ENCODE data around the gene CCNB2. TPM values are rescaled to one million over a fixed set of nuclear protein-coding genes. Genes with fewer than 3 reads are reported as not detected.

The CCNB2 gene
- total RNA-seq, 1 experiment from 2014 or later, result 86.4 TPM

DNA sequence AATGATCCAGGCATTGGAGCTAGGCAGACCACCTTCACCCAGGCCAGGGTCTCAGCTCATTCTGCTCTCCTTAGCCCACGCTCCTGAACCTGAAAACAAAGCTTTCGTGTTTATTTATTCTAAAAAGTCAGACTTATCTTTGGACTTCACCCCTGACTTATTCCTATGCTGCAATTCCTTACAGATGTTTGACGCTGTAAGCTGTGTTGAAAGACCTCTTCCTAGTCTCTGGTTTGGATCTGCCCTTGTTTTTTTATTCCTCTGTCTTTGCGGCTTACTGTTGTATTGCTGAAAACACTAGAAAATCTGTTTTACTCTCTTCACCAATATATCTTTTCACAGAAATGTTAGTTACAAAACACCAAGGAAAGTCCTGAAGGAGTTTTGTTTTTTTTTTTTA is 61.2 kb downstream of the CCNB2 start:
- CTCF ChIA-PET, result no interaction called here
- TF ChIP-seq, protein P1, sequence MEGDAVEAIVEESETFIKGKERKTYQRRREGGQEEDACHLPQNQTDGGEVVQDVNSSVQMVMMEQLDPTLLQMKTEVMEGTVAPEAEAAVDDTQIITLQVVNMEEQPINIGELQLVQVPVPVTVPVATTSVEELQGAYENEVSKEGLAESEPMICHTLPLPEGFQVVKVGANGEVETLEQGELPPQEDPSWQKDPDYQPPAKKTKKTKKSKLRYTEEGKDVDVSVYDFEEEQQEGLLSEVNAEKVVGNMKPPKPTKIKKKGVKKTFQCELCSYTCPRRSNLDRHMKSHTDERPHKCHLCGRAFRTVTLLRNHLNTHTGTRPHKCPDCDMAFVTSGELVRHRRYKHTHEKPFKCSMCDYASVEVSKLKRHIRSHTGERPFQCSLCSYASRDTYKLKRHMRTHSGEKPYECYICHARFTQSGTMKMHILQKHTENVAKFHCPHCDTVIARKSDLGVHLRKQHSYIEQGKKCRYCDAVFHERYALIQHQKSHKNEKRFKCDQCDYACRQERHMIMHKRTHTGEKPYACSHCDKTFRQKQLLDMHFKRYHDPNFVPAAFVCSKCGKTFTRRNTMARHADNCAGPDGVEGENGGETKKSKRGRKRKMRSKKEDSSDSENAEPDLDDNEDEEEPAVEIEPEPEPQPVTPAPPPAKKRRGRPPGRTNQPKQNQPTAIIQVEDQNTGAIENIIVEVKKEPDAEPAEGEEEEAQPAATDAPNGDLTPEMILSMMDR (IDR thresholded peaks at IDR 0.05; ENCODE audit: unreplicated experiment), result no peak
- BruUV-seq (replicated peaks), result no TSS peak
- Mint-ChIP-seq H3K27me3 (ENCODE audit: unreplicated experiment) (no peaks in the 10 kb centered on the region), H3K4me1 (ENCODE audit: low read depth, unreplicated experiment) (peaks cover 25% of the 10 kb centered on the region), H3K27ac (ENCODE audit: unreplicated experiment) (peak overlapping the region; percentile 2), H3K9me3 (ENCODE audit: low read depth, unreplicated experiment) (no peaks in the 10 kb centered on the region), H3K4me3 (ENCODE audit: low read depth, unreplicated experiment) (no peak overlapping the region), H3K36me3 (ENCODE audit: insufficient read depth, unreplicated experiment) (peaks cover 98% of the 10 kb centered on the region)
- intact Hi-C loops (cut with micrococcal nuclease; ENCODE audit: unreplicated experiment), result no loop called here
- no peak for DNase-seq

DNA sequence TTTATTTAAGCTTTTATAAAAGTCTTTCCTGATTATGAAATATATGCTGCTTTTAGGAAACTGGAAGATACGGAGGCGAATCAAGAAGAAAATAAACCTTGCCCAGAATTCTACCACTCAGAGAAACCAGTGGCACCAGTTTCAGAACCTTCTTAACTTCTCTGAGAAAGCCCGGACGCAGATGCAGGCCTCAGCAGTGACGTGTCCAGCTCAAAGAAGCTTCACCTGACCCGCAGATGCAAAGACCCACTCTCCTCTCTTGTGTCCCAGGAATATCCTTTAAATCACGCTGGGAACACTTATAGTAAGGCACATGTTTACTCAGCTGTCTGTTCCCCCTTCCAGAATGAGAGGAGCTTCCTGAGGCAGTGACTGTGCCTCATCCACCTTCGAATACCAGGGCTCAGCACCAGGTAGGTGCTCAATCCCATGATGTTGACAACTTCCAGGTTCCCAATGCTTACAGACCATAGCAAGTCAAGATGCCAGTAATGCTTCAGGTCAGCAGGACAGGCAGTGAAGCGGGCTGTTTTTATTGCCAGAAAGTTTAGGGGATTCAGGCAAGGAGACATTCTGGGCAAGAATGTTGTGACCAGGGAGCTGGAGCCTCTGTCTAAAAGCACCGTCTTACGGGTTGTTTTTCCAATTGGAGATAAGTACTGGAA is 61.8 kb downstream of the CCNB2 start:
- peaks cover 25% of the 10 kb centered on the region for H3K4me1 Mint-ChIP-seq (ENCODE audit: low read depth, unreplicated experiment)
- no peaks in the 10 kb centered on the region for H3K27me3 Mint-ChIP-seq (ENCODE audit: unreplicated experiment)
- intact Hi-C loops (cut with micrococcal nuclease; ENCODE audit: unreplicated experiment), result no loop called here
- no peaks in the 10 kb centered on the region for H3K9me3 Mint-ChIP-seq (ENCODE audit: low read depth, unreplicated experiment)
- TF ChIP-seq, protein P1 (IDR thresholded peaks at IDR 0.05; ENCODE audit: unreplicated experiment), result no peak
- BruUV-seq (replicated peaks), result no TSS peak
- no peak for DNase-seq
- peak overlapping the region; percentile 48 for H3K27ac Mint-ChIP-seq (ENCODE audit: unreplicated experiment)
- CTCF ChIA-PET, result no interaction called here
- peaks cover 97% of the 10 kb centered on the region for H3K36me3 Mint-ChIP-seq (ENCODE audit: insufficient read depth, unreplicated experiment)
- H3K4me3 Mint-ChIP-seq (ENCODE audit: low read depth, unreplicated experiment), result no peak overlapping the region

DNA sequence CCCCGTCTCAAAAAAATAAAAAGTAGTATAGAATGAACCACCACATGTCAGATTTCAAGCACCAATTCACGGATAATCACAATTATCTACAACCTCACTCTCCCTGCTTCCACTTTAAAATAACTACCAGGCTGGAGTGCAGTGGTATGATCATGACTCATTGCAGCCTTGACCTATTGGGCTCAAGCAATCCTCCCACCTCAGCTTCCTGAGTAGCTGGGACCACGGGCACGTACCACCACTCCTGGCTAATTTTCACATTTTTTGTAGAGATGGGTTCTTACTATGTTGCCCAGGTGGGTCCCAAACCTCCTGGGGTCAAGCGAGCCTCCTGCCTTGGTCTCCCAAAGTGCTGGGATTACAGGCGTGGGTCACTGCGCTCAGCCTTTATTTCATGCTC is 63.6 kb downstream of the CCNB2 start:
- CTCF ChIA-PET, result interaction anchor here (0.8 kb wide), 1 partner anchor 32 kb away, joined by 3 read pairs; no protein-coding TSS in a partner anchor
- TF ChIP-seq, protein P1 (IDR thresholded peaks at IDR 0.05; ENCODE audit: unreplicated experiment), result no peak
- BruUV-seq (replicated peaks), result no TSS peak
- H3K36me3 Mint-ChIP-seq (ENCODE audit: insufficient read depth, unreplicated experiment), result peaks cover 97% of the 10 kb centered on the region
- peaks cover 25% of the 10 kb centered on the region for H3K4me1 Mint-ChIP-seq (ENCODE audit: low read depth, unreplicated experiment)
- H3K27me3 Mint-ChIP-seq (ENCODE audit: unreplicated experiment), result no peaks in the 10 kb centered on the region
- H3K4me3 Mint-ChIP-seq (ENCODE audit: low read depth, unreplicated experiment), result no peak overlapping the region
- no peak for DNase-seq
- no peak overlapping the region for H3K27ac Mint-ChIP-seq (ENCODE audit: unreplicated experiment)
- intact Hi-C loops (cut with micrococcal nuclease; ENCODE audit: unreplicated experiment), result no loop called here
- no peaks in the 10 kb centered on the region for H3K9me3 Mint-ChIP-seq (ENCODE audit: low read depth, unreplicated experiment)

DNA sequence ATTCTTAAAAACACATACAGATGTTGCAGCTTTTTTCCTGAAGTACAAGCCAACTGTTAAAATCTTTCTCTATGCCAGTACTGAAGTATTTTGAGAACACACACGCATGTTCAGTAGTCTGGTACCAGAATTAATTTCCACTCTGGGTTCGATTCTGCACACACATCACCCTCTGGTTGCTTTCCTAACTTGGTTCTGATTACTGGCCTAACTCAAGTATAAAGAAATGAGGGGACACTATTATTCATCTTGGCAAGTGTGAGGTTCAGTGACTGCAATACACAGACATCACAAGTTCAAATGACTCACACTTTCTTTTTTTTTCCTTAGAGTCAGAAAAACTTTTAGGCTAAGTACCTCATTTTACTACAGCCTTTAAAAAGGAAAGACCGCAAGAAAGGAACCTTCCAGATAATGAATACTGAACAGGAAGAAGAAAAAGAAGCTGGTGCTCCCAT is 64.3 kb downstream of the CCNB2 start:
- CTCF ChIA-PET, result interaction anchor here (0.8 to 1.2 kb wide), 3 partner anchors 32 to 332 kb away, joined by 3 to 6 read pairs (median 4); partner anchors contain the start of gene FAM81A
- H3K36me3 Mint-ChIP-seq (ENCODE audit: insufficient read depth, unreplicated experiment), result peaks cover 97% of the 10 kb centered on the region
- intact Hi-C loops (cut with micrococcal nuclease; ENCODE audit: unreplicated experiment), result no loop called here

More for the DNA sequence above, 64.3 kb downstream of the CCNB2 start:
- TF ChIP-seq, protein P1 (IDR thresholded peaks at IDR 0.05; ENCODE audit: unreplicated experiment), result no peak
- no TSS peak for BruUV-seq (replicated peaks)
- peak overlapping the region; percentile 1 for H3K4me3 Mint-ChIP-seq (ENCODE audit: low read depth, unreplicated experiment)
- H3K9me3 Mint-ChIP-seq (ENCODE audit: low read depth, unreplicated experiment), result no peaks in the 10 kb centered on the region
- no peak for DNase-seq
- peaks cover 25% of the 10 kb centered on the region for H3K4me1 Mint-ChIP-seq (ENCODE audit: low read depth, unreplicated experiment)
- no peaks in the 10 kb centered on the region for H3K27me3 Mint-ChIP-seq (ENCODE audit: unreplicated experiment)
- peak overlapping the region; percentile 77 for H3K27ac Mint-ChIP-seq (ENCODE audit: unreplicated experiment)
